ENCODE measurements around the gene SND1.
A peak's percentile ranks its signal among the peaks of the same experiment; 100 is the strongest.

The SND1 gene

DNA sequence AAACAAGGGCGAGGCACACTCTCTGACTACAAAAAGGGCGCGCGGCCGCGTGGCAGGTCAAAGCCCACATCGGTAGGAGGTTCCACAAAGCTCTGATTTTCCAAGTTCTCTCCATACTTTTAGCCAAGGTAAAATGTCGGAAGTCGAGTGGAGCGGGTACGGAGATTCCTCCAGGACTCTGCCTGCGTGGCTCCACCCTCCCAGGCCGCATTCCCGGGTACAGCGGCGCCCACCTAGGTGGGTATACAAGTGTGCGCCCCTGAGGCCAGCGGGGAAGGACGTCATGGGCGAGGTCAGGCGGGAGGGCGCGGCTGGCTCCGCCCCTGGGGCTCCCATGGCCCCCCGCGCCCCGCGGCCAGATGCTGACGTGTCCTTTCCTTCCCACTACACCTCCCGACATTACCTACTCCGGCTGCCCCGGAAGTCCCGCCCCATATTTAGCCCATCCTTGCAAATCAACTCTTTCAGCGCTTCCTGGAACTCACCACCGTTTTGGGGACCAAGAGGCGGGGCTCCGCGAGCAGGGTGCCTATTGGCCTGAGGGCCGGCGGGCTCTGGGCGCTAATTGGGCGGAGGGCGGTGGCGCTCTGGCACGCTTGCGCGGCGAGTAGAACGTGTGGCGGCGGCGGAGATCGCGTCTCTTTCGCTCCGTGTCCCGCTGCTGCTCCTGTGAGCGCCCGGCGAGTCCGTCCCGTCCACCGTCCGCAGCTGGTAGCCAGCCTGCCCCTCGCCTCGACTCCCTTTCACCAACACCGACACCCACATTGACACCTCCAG lies at the start of gene SND1:
TSS of gene SND1 (plus strand) at position 639 of the 777 bp plus-strand sequence. CDS start 180 bp downstream, outside the sequence.
- DNase-seq, result peak; percentile 98

- DNase-seq, result no peak
These were observed 43.5 kb upstream of the SND1 start for GRCh38 chr7:127608446-127608845.

DNA sequence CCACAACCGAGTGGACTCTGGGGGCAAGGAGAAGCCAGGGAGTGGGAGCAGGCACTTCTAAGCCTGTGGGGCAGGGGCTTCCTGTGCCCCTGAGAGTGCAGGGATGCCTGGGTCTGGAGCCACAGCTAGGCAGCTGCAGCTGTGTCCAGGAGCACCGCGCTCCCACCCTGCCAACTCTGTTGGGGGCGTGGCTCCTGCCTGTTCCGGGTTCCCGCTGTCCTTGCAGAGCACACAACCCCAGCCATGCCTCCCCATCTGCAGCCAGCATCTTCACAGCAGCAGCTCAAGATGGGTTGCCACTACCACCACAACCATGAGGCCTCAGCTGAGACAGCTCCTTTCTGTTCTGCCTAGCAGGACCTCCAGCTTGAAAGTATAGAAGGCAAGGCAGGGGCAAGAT lies 42.7 kb upstream of the SND1 start:
- no peak for DNase-seq

DNA sequence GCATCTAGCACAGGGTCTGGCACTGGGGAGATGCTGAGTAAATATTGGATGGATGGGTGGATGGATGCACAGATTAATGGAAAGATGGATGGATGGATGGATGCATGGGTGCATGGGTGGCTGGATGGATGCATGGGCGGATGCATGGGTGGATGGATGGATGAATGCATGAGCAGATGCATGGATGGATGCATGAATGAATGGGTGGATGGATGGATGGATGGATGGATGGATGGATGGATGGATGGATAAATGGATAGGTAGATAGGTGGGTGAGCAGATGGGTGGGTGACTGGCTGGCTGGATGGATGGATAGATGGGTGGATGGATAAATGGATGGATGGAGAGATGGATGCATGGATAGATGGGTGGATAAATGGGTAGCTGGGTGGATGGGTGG lies 39.7 kb upstream of the SND1 start:
- no peak for DNase-seq

DNA sequence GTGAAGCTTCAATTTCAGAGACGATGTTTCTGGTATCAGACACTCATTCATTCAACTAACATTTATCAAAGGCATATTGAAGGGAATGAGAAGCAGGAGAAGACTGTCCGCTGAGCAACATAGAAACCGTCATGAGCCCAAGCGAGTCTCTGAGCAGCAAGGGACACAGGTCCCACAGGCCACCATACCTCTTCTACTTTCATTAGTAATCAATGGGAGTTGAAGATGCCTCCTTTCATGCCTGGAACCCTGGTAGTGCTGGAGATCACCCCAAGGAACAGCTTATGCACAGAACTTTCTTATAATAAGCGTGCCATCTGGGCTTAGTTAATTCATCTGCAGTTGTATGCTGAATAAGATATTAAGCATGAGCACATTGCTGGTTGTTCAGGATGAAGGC lies 35.3 kb upstream of the SND1 start:
- DNase-seq, result no peak

GRCh38 chr7:127618042-127618441 lies 34.0 kb upstream of the SND1 start, which contains the start of gene PAX4:
TSS of gene PAX4 (minus strand) at chr7:127618142. CDS start at chr7:127615928, 2,214 bp downstream.
- DNase-seq, result no peak

GRCh38 chr7:127618775-127619174 lies 33.2 kb upstream of the SND1 start:
- DNase-seq, result no peak

GRCh38 chr7:127619681-127620405 lies 32.2 kb upstream of the SND1 start:
- DNase-seq, result no peak

- DNase-seq, result no peak
These were observed 31.4 kb upstream of the SND1 start for GRCh38 chr7:127620406-127621233.

DNA sequence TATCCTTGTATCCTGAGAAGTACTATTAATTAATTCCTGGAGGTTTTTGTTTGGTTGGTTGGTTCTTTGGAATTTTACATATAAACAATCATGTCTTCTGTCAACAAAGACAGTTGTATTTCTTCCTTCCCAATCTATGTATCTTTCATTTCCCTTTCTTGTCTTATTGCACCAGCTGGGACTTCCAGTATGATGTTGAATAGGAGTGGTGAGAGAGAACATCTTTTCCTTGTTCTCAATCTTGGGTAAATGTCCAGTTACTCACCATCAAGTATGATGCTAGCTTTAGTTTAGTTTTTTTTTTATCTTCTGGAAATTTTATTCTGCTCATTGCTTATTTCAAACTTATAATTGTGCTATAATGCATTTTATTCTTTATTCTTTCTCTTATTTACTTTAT lies 26.7 kb upstream of the SND1 start:
- no peak for DNase-seq

- DNase-seq, result no peak
These were observed 23.5 kb upstream of the SND1 start for GRCh38 chr7:127628445-127628844.

DNA sequence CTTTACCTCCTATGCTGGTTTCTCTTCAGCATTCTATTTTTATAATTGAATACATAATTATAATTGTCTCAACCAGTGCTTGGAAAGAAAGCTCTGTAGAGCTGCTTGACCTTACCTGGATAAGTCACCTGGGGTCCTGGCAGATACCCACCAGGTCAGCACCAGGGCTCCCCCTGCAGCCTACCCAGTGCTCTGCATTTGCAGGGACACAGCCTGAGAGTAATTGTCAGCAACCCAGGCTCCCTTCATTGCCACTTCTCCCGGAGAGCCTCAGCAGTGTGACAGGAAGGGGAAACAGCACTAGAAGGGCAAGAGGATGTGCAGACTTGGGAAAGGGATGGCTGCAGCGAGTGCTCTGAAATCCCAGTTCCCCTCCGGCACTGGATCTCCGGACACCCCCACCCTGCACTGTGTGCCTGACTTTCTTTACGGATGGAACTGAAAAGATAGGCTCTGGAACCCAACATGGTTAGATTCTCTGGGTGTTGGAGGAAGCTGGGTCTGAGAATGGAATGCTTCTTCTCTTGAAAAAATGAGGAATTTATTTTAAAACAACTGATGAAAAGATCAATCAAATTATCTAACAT lies 22.6 kb upstream of the SND1 start:
- no peak for DNase-seq

GRCh38 chr7:127632276-127632910 lies 19.6 kb upstream of the SND1 start:
- no peak for DNase-seq

DNA sequence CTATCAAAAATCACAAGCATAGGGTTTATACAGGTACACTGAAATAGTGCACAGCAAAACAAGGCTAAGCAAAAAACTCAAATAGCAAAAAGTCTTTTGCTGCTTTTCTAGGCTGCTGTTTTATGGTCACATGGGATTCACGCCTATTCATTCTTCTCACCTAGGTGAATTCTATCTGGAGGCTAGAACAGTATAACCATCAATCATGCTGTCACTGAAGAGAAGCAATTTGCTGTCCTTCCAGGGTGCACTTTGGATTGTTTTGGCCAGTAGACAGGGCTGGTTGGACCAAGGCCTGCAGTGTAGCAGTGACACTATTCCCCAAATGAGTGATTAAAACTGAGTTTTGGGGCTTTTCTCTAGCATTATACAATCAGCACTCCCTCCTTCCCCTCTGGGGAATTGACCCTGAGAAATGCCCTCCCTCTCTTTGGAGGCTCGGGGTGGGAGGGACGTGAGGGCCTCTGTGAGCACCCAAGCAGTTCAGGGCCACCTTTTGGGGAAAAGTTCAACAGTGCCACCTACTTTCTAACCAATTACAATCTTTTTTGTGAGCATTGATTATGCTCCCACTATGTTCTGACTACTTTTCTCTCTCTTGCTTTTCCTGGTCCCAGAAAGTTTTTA lies 16.2 kb upstream of the SND1 start:
- no peak for DNase-seq

DNA sequence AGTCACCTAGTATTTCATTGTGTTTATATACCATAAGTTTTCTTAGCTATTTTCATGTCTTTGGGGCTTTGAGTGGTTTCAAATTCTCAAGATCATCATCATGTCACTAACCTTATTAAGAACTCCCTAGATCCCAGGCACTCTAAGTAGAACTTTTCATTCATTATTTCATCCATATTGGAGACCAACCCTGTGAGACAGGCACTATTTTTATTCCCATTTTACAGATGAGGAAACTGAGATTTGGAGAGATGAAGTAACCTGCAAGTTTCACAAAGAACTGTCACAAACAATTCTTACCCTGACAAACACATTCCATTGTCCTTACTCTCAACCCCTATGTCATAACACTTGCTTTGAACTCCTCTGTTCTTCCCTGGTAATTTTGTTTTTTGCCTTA lies 13.8 kb upstream of the SND1 start:
- DNase-seq, result no peak

- DNase-seq, result no peak
These were observed 7.5 kb upstream of the SND1 start for GRCh38 chr7:127644484-127644883.

DNA sequence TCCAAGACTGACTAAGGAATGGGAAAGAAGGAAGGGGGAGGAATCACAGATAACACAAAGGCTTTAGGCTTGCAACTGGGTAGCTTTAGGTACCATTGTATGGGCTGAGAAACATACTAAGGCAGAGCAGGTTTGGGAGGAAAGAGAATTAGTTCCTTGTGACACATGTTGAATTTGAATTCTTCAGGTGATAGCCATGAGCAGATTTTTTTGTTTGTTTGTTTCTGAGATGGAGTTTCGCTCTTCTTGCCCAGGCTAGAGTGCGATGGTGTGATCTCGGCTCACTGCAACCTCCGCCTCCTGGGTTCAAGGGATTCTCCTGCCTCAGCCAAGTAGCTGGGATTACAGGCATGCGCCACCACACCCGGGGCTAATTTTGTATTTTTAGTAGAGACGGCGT lies 4.4 kb upstream of the SND1 start:
- DNase-seq, result no peak

- no peak for DNase-seq
These were observed 3.0 kb upstream of the SND1 start for GRCh38 chr7:127648986-127649385.

GRCh38 chr7:127650847-127651555 lies 993 bp upstream of the SND1 start:
- no peak for DNase-seq

DNA sequence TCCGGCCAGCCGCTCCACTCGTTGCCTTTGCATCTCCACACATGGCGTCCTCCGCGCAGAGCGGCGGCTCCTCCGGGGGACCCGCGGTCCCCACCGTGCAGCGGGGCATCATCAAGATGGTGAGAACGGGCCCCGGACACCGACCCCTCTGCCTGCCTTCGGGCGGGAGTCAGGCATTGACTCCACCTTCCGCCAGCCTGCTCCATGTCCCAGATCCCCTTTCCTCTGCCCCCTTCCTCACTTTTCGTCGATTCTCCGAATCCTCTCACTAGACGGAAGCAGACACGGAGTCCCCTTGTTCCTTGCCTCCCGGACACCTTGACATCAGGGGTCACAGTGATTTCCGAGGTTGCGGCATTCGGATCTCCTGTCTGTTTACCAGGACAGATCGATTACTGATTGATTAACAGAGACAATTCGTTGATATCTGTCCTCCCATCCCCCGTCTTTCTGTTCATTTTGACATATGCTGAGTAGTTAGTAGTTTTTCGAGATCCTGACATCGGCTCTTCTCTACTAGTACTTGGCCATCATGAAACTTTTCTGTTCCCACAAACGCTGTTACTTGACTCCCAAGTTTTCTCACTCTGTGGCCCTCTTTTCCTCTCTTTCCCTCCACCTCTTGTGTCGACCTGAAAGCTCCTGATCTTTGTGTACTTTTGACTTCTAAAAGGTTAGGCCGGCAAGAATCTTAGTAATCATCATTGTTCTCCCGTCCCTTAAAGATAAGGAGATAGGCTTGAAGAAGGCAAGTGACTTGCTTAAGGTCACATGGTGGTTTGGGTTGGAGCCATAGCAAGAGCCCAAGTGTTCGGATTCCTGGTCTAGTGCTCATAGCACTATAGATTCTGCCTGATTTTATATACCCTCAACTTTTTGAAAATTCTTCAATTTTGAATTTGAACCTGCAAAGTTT lies 597 bp downstream of the SND1 start:
- DNase-seq, result no peak

Data from NCI-H2081 treated with DMSO at 0.1 percent for 48 hours (cell line).